ENCODE results near the gene RPH3AL. TPM values are rescaled to one million over a fixed set of nuclear protein-coding genes. Genes with fewer than 3 reads are reported as not detected.

Gene RPH3AL
- total and polyA plus RNA-seq, 10 of the 15 experiments (the other 5 are each of a cell fraction or from before 2014, with no cell fraction given) = 0.04 to 1.2 (median 0.47) TPM; not detected in 2

DNA sequence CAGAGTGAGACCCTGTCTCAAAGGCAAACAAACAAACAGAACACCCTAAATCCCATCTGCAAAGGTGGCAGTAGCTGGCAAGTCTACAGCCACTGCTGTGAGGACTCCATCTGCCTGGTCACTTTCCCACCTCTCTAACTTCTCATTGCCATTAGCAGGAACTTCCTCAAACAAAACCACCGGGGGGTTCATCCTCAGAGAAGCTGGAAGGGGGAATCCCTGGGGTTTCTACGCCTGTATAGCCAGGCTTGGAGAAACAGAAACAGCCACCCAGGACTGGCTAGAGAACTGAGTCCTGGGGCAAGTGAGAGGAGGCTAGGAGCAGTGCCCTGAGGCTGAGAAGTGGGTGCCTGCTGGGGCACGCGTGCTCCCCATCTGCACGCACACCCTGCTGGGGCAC is 7.3 kb downstream of the RPH3AL start:
- DNase-seq (ENCODE audit: low read depth, low spot score) (no peak), FAIRE-seq (no peak), ATAC-seq (no peak)
- 0% methylated on average over 2 of the region's 5 CpGs for WGBS (ENCODE audit: insufficient coverage, insufficient replicate concordance, low lambda C conversion rate, missing lambda C conversion rate)
- no peaks in the 10 kb centered on the region for H3K79me2 ChIP-seq (ENCODE audit: control insufficient read depth, insufficient read depth, low read length)
- ChIA-PET SMC1A (ENCODE audit: uncharacterized antibody, unreplicated experiment) (no interaction called here), CTCF (no interaction called here), RAD21 (ENCODE audit: unreplicated experiment) (no interaction called here), POLR2A (no interaction called here)
- in situ Hi-C loops (cut with MboI) = no loop called here
- no peaks in the 10 kb centered on the region for H4K20me1 ChIP-seq (ENCODE audit: control insufficient read depth, insufficient read depth)
- H3K9me3 ChIP-seq (replicated peaks; ENCODE audit: control insufficient read depth, insufficient read depth, low read length) = no peaks in the 10 kb centered on the region
- no peak overlapping the region for H3K27ac ChIP-seq (ENCODE audit: control insufficient read depth, insufficient read depth)
- BruUV-seq (replicated peaks) = no TSS peak
- no peaks in the 10 kb centered on the region; a peak in 2 of 4 replicates for H3K27me3 ChIP-seq (replicated peaks in 1 of 2; ENCODE audit: control insufficient read depth in 2 of 2, insufficient read depth in 2 of 2, low read length in 1 of 2)
- H3K4me2 ChIP-seq (ENCODE audit: control insufficient read depth, insufficient read depth) = no peak overlapping the region
- H2AFZ ChIP-seq (ENCODE audit: control insufficient read depth, low read depth, low read length) = no peak overlapping the region
- H3K4me1 ChIP-seq (ENCODE audit: control insufficient read depth, insufficient read depth, low read length) = no peaks in the 10 kb centered on the region
- H3K36me3 ChIP-seq (ENCODE audit: control insufficient read depth in 2 of 2, insufficient read depth in 2 of 2, low read length in 1 of 2) = no peaks in the 10 kb centered on the region
- TF ChIP-seq CBX3 (IDR thresholded peaks at IDR 0.05; ENCODE audit: borderline replicate concordance, low read depth) (no peak), NFYA (IDR thresholded peaks at IDR 0.05; ENCODE audit: borderline replicate concordance, low read depth, low read length) (no peak), RAD21 (IDR thresholded peaks at IDR 0.05; ENCODE audit: insufficient read depth, low read depth, low read length) (no peak), ATF7 (IDR thresholded peaks at IDR 0.05; ENCODE audit: low read depth) (no peak), WRNIP1 (IDR thresholded peaks at IDR 0.05; ENCODE audit: borderline replicate concordance, low read depth, low read length) (no peak), YBX1 (IDR thresholded peaks at IDR 0.05) (no peak), SKIL (IDR thresholded peaks at IDR 0.05; ENCODE audit: low read depth, poor library complexity, severe bottlenecking) (no peak), HDAC6 (IDR thresholded peaks at IDR 0.05; ENCODE audit: unreplicated experiment) (no peak), RELB (IDR thresholded peaks at IDR 0.05; ENCODE audit: low read depth) (no peak), MEF2A (IDR thresholded peaks at IDR 0.05; ENCODE audit: insufficient read depth, low read depth, low read length) (no peak), NR2C1 (IDR thresholded peaks at IDR 0.05) (no peak), TBL1XR1 (IDR thresholded peaks at IDR 0.05; ENCODE audit: low read depth, low read length) (no peak)
- TF ChIP-seq, protein P1, sequence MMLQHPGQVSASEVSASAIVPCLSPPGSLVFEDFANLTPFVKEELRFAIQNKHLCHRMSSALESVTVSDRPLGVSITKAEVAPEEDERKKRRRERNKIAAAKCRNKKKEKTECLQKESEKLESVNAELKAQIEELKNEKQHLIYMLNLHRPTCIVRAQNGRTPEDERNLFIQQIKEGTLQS (IDR thresholded peaks at IDR 0.05; ENCODE audit: borderline replicate concordance, extremely low read depth, low read depth, low read length) = no peak
- TF ChIP-seq, protein P2, sequence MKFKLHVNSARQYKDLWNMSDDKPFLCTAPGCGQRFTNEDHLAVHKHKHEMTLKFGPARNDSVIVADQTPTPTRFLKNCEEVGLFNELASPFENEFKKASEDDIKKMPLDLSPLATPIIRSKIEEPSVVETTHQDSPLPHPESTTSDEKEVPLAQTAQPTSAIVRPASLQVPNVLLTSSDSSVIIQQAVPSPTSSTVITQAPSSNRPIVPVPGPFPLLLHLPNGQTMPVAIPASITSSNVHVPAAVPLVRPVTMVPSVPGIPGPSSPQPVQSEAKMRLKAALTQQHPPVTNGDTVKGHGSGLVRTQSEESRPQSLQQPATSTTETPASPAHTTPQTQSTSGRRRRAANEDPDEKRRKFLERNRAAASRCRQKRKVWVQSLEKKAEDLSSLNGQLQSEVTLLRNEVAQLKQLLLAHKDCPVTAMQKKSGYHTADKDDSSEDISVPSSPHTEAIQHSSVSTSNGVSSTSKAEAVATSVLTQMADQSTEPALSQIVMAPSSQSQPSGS (IDR thresholded peaks at IDR 0.05; ENCODE audit: low read length) = no peak
- H3K4me3 ChIP-seq = no peak overlapping the region
- intact Hi-C loops (cut with micrococcal nuclease; ENCODE audit: unreplicated experiment) = no loop called here
- no peak overlapping the region for H3K9ac ChIP-seq (ENCODE audit: control insufficient read depth, insufficient read depth, low read length)
